HCT116 (cell line): ENCODE results near the gene PREX1. TPM values are rescaled to one million over a fixed set of nuclear protein-coding genes. Genes with fewer than 3 reads are reported as not detected.

Experiments used
- ATAC-seq: fragments of 200-7000 bp; cut with Tn5 transposase; 2 replicates; pipeline ENCODE4 v1.9.1; 2020; ENCODE audit warnings: mild to moderate bottlenecking, moderate library complexity
- BruUV-seq: library from RNA; stranded (reverse); fragments of 400-500 nt; replicated peaks from 2 replicates; lab custom pipeline; 2021; lab: Mats Ljungman, UMichigan
- CTCF ChIA-PET: fragments of 300-600 bp; sonication (Branson Sonifier 250); formaldehyde crosslinking; loops from one replicate; lab custom pipeline; 2021; ENCODE audit warnings: antibody characterized with exemption; lab: Charles Lee
- POLR2A ChIA-PET: fragments of 300-600, 350-600 bp; sonication (Branson Sonifier 250); formaldehyde crosslinking; loops from one replicate; lab custom pipeline; 2021; ENCODE audit warnings: antibody characterized with exemption; lab: Charles Lee
- RAD21 ChIA-PET, 2 experiments: fragments of 300-600 bp; sonication (Branson Sonifier 250); formaldehyde crosslinking; loops; one replicate each; lab custom pipeline; 2023; ENCODE audit warnings: low total read pairs in 2 of 2; ENCODE audit not compliant: uncharacterized antibody in 2 of 2, unreplicated experiment in 2 of 2, low non-redundant PET in 1 of 2; lab: Charles Lee
- DNase-seq: peaks from one replicate; pipeline ENCODE4 v3.0.0-alpha.2; 2010; ENCODE audit warnings: low read depth, low spot score
- H2AFZ ChIP-seq: fragments of 200-600 bp; shearing (Covaris generic), sonication (generic); 2 replicates; pipeline ENCODE4 v1.6.1; 2017; ENCODE audit warnings: low read depth, mixed run types, mixed read lengths, antibody characterized with exemption, low read length; ENCODE audit not compliant: poor library complexity, severe bottlenecking
- H3K27ac ChIP-seq: 2 replicates; pipeline ENCODE4 v1.5.1; 2012; ENCODE audit warnings: low read depth, low read length
- H3K27me3 ChIP-seq: fragments of 200-600 bp; sonication (generic); 2 replicates; pipeline ENCODE4 v1.6.1; 2016; ENCODE audit warnings: mixed run types, low read length, mixed read lengths; ENCODE audit not compliant: insufficient read depth
- H3K36me3 ChIP-seq, 2 experiments: fragments of 200-500 bp in 1 of 2; fragments of 200-600 bp in 1 of 2; sonication (Bioruptor generic) in 1 of 2; sonication (generic) in 1 of 2; 2 replicates each; pipeline versions ENCODE4 v1.5.1 to v1.6.1; 2014 to 2016; ENCODE audit warnings: low read length in 2 of 2, inconsistent platforms in 1 of 2, mixed read lengths in 1 of 2, mixed run types in 1 of 2; ENCODE audit not compliant: insufficient read depth in 2 of 2, control insufficient read depth in 1 of 2
- H3K4me1 ChIP-seq, 2 experiments: fragments of 200-600 bp in 1 of 2; sonication (generic) in 1 of 2; 2 replicates each; pipeline versions ENCODE4 v1.5.1 to v1.6.1; 2012 to 2017; ENCODE audit warnings: low read length in 2 of 2, inconsistent platforms in 1 of 2, mild to moderate bottlenecking in 1 of 2, mixed read lengths in 1 of 2, mixed run types in 1 of 2, moderate library complexity in 1 of 2; ENCODE audit not compliant: insufficient read depth in 2 of 2, control insufficient read depth in 1 of 2
- H3K4me2 ChIP-seq: fragments of 200-600 bp; sonication (generic); 2 replicates; pipeline ENCODE4 v1.6.1; 2017; ENCODE audit warnings: mixed run types, low read length, mixed read lengths
- H3K4me3 ChIP-seq, 2 experiments: fragments of 200-600 bp in 1 of 2; sonication (generic) in 1 of 2; replicated peaks in 1 of 2; 2 replicates each; pipeline ENCODE4 v1.5.1; 2011 to 2016; ENCODE audit warnings: low read length in 2 of 2, control low read depth in 1 of 2, low read depth in 1 of 2, mild to moderate bottlenecking in 1 of 2, mixed read lengths in 1 of 2, mixed run types in 1 of 2
- H3K79me2 ChIP-seq: fragments of 200-600 bp; sonication (generic); 2 replicates; pipeline ENCODE4 v1.6.1; 2017; ENCODE audit warnings: mild to moderate bottlenecking, mixed run types, low read length, moderate library complexity, mixed read lengths; ENCODE audit not compliant: insufficient read depth
- H3K9ac ChIP-seq: fragments of 200-600 bp; sonication (generic); 2 replicates; pipeline ENCODE4 v1.6.1; 2016; ENCODE audit warnings: low read length, mixed read lengths
- H3K9me2 ChIP-seq: fragments of 200-600 bp; sonication (generic), shearing (Covaris generic); 2 replicates; pipeline ENCODE4 v1.6.1; 2017; ENCODE audit warnings: mixed run types, mild to moderate bottlenecking, moderate library complexity; ENCODE audit not compliant: insufficient read depth
- H3K9me3 ChIP-seq, 2 experiments: fragments of 200-500 bp in 1 of 2; fragments of 200-600 bp in 1 of 2; sonication (Bioruptor generic) in 1 of 2; sonication (generic) in 1 of 2; 2 replicates each; pipeline ENCODE4 v1.6.1; 2014 to 2017; ENCODE audit warnings: low read length in 2 of 2, mixed read lengths in 2 of 2, inconsistent platforms in 1 of 2, low read depth in 1 of 2, mild to moderate bottlenecking in 1 of 2, mixed run types in 1 of 2, moderate library complexity in 1 of 2; ENCODE audit not compliant: control insufficient read depth in 1 of 2, insufficient read depth in 1 of 2
- H4K20me1 ChIP-seq: fragments of 200-600 bp; sonication (generic), shearing (Covaris generic); 2 replicates; pipeline ENCODE4 v1.6.1; 2017; ENCODE audit warnings: mixed run types, mild to moderate bottlenecking, moderate library complexity; ENCODE audit not compliant: insufficient read depth
- ELF1 ChIP-seq: IDR thresholded peaks from 2 replicates; pipeline ENCODE4 v1.6.1; 2012; ENCODE audit warnings: low read depth, borderline replicate concordance
- EZH2 ChIP-seq: fragments of 200-600 bp; sonication (generic); IDR thresholded peaks from 2 replicates; pipeline ENCODE4 v1.6.1; 2017; ENCODE audit warnings: antibody characterized with exemption, mixed run types
- EZH2phosphoT487 ChIP-seq: fragments of 200-600 bp; IDR thresholded peaks from 2 replicates; pipeline ENCODE4 v1.6.1; 2018; ENCODE audit warnings: antibody characterized with exemption, borderline replicate concordance
- SIN3A ChIP-seq: IDR thresholded peaks from 2 replicates; pipeline ENCODE4 v1.6.1; 2012; ENCODE audit warnings: low read depth
- intact Hi-C: fragments of 100-400 bp; cut with micrococcal nuclease; formaldehyde crosslinking; loops from 2 replicates; pipeline ENCODE4 v1.10.0; 2022
- total RNA-seq: library from RNA; stranded (reverse); gene quantifications from one replicate; pipeline ENCODE4 v1.2.1, GENCODE V29; 2021; ENCODE audit not compliant: unreplicated experiment
- TF ChIP-seq, protein P1 (sequence below): IDR thresholded peaks from 2 replicates; pipeline ENCODE4 v1.6.1; 2011; ENCODE audit warnings: mild to moderate bottlenecking, low read length, moderate library complexity; ENCODE audit not compliant: insufficient replicate concordance; ENCODE audit errors: extremely low read depth
- TF ChIP-seq, protein P2 (sequence below): IDR thresholded peaks from 2 replicates; pipeline ENCODE4 v1.6.1; 2012; ENCODE audit warnings: low read depth

PREX1 gene
- total RNA-seq, 1 experiment from 2014 or later = 6.1 TPM

DNA sequence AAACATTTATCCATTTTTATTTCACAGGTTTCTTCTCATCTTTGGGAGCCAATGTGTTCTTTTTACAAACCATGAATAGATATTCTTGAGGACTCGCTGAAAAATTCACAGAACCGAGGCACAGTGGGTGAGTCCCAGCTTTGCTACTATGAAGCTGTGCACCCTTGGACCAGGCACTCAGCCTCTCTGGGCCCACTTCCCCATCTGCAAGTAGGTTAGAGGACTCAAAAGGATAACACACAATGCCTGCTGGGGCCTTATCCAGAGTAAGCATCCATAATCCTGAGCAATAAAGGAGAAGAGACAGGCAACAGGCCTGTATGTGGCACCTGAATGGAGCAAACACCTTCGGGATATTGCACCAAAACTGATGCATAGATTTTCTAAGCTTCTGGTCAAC is 153.3 kb downstream of the PREX1 start (continued):
- TF ChIP-seq, protein P1, sequence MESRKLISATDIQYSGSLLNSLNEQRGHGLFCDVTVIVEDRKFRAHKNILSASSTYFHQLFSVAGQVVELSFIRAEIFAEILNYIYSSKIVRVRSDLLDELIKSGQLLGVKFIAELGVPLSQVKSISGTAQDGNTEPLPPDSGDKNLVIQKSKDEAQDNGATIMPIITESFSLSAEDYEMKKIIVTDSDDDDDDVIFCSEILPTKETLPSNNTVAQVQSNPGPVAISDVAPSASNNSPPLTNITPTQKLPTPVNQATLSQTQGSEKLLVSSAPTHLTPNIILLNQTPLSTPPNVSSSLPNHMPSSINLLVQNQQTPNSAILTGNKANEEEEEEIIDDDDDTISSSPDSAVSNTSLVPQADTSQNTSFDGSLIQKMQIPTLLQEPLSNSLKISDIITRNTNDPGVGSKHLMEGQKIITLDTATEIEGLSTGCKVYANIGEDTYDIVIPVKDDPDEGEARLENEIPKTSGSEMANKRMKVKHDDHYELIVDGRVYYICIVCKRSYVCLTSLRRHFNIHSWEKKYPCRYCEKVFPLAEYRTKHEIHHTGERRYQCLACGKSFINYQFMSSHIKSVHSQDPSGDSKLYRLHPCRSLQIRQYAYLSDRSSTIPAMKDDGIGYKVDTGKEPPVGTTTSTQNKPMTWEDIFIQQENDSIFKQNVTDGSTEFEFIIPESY = no peak
- TF ChIP-seq EZH2phosphoT487 = no peak
- TF ChIP-seq, protein P2, sequence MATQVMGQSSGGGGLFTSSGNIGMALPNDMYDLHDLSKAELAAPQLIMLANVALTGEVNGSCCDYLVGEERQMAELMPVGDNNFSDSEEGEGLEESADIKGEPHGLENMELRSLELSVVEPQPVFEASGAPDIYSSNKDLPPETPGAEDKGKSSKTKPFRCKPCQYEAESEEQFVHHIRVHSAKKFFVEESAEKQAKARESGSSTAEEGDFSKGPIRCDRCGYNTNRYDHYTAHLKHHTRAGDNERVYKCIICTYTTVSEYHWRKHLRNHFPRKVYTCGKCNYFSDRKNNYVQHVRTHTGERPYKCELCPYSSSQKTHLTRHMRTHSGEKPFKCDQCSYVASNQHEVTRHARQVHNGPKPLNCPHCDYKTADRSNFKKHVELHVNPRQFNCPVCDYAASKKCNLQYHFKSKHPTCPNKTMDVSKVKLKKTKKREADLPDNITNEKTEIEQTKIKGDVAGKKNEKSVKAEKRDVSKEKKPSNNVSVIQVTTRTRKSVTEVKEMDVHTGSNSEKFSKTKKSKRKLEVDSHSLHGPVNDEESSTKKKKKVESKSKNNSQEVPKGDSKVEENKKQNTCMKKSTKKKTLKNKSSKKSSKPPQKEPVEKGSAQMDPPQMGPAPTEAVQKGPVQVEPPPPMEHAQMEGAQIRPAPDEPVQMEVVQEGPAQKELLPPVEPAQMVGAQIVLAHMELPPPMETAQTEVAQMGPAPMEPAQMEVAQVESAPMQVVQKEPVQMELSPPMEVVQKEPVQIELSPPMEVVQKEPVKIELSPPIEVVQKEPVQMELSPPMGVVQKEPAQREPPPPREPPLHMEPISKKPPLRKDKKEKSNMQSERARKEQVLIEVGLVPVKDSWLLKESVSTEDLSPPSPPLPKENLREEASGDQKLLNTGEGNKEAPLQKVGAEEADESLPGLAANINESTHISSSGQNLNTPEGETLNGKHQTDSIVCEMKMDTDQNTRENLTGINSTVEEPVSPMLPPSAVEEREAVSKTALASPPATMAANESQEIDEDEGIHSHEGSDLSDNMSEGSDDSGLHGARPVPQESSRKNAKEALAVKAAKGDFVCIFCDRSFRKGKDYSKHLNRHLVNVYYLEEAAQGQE = no peak
- TF ChIP-seq, all 23 proteins: peak for 0

DNA sequence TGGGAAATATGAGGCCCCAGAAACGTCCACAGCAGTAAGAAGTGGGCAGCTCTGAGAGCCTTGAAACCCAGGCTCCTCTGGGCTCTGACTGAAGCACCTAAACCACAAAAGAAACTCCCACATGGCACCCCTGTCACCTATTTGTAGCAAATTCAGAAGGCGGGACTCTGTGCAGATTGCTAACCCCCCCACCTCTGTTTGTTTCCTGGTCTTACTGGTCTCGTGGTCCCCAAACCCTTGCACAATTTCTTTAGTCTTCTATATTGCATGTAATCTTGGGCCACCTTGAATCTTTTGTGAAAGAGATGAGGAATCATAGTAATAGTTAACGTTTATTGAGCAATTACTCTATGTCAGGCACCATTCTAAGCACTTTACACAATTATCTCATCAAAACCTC is 154.3 kb downstream of the PREX1 start:
- Histone ChIP-seq H3K4me3 (no peak overlapping the region), H3K4me2 (no peak overlapping the region), H3K9me3 (no peaks in the 10 kb centered on the region), H3K79me2 (no peaks in the 10 kb centered on the region), H3K27ac (no peak overlapping the region), H3K9ac (no peak overlapping the region), H3K4me1 (no peaks in the 10 kb centered on the region), H3K27me3 (no peaks in the 10 kb centered on the region), H3K9me2 (no peaks in the 10 kb centered on the region), H4K20me1 (no peaks in the 10 kb centered on the region), H2AFZ (no peak overlapping the region), H3K36me3 (no peaks in the 10 kb centered on the region)
- intact Hi-C loops = no loop called here
- no TSS peak for BruUV-seq
- POLR2A ChIA-PET = no interaction called here
- ATAC-seq = no peak
- TF ChIP-seq SIN3A = no peak
- no peak for TF ChIP-seq EZH2phosphoT487
- TF ChIP-seq EZH2 = no peak
- no peak for TF ChIP-seq ELF1
- TF ChIP-seq, protein P1 = no peak
- DNase-seq = no peak
- CTCF ChIA-PET = interaction anchor here (1.5 kb wide), 1 partner anchor 16 kb away, joined by 3 read pairs; no protein-coding TSS in a partner anchor
- RAD21 ChIA-PET = no interaction called here
